Endodermal cell (in vitro differentiated cells): ENCODE data around the gene ALCAM. TPM values are rescaled to one million over a fixed set of nuclear protein-coding genes. Genes with fewer than 3 reads are reported as not detected.

Experiments
- DNase-seq: peaks from one replicate; pipeline ENCODE4 v3.0.0-alpha.2; 2017
- H3K27ac ChIP-seq: 2 replicates; pipeline ENCODE4 v1.5.1; 2013; ENCODE audit warnings: mild to moderate bottlenecking, low read depth, low read length, moderate library complexity
- H3K27me3 ChIP-seq: 2 replicates; pipeline ENCODE4 v1.6.1; 2013; ENCODE audit warnings: mild to moderate bottlenecking, low read length, moderate library complexity; ENCODE audit not compliant: insufficient read depth, control insufficient read depth, poor library complexity, severe bottlenecking
- H3K36me3 ChIP-seq: 2 replicates; pipeline ENCODE4 v1.7.0; 2013; ENCODE audit warnings: mild to moderate bottlenecking, low read length, moderate library complexity; ENCODE audit not compliant: control insufficient read depth, insufficient read depth
- H3K4me1 ChIP-seq: one replicate; pipeline ENCODE4 v1.7.0; 2013; ENCODE audit warnings: low read length; ENCODE audit not compliant: control insufficient read depth, insufficient read depth
- H3K4me3 ChIP-seq: 2 replicates; pipeline ENCODE4 v1.5.1; 2013; ENCODE audit warnings: mild to moderate bottlenecking, low read length, moderate library complexity
- H3K9ac ChIP-seq: 2 replicates; pipeline ENCODE4 v1.6.1; 2013; ENCODE audit warnings: mild to moderate bottlenecking, low read length, moderate library complexity; ENCODE audit not compliant: poor library complexity, severe bottlenecking; ENCODE audit errors: extremely low read depth
- H3K9me3 ChIP-seq: 2 replicates; pipeline ENCODE4 v1.6.1; 2013; ENCODE audit warnings: mild to moderate bottlenecking, low read length, moderate library complexity; ENCODE audit not compliant: control insufficient read depth
- H3K27ac Mint-ChIP-seq: 2 replicates; pipeline ENCODE4 v1.8.0; 2020; ENCODE audit warnings: mixed read lengths
- H3K27me3 Mint-ChIP-seq: 2 replicates; pipeline ENCODE4 v1.8.0; 2021; ENCODE audit warnings: mild to moderate bottlenecking, mixed read lengths; ENCODE audit not compliant: insufficient read depth
- H3K36me3 Mint-ChIP-seq: 2 replicates; pipeline ENCODE4 v1.8.0; 2020; ENCODE audit warnings: low read depth, mixed read lengths
- H3K4me1 Mint-ChIP-seq: 2 replicates; pipeline ENCODE4 v1.8.0; 2020; ENCODE audit warnings: mixed read lengths
- H3K4me3 Mint-ChIP-seq: 2 replicates; pipeline ENCODE4 v1.8.0; 2020; ENCODE audit warnings: mild to moderate bottlenecking, moderate library complexity, mixed read lengths
- H3K9me3 Mint-ChIP-seq: 2 replicates; pipeline ENCODE4 v1.8.0; 2020; ENCODE audit warnings: mild to moderate bottlenecking, mixed read lengths
- CTCF ChIP-seq: fragments of 200-600 bp; sonication (generic); conservative IDR thresholded peaks from 2 replicates; pipeline ENCODE4 v1.5.0; 2021; ENCODE audit warnings: antibody characterized with exemption, mild to moderate bottlenecking
- WGBS, 2 experiments: methylation state at CpG; one replicate each; pipeline versions ENCODE4 v1.1.5 to v1.1.7; 2013; ENCODE audit warnings: missing lambda C conversion rate in 2 of 2, mixed read lengths in 1 of 2; ENCODE audit not compliant: insufficient coverage in 1 of 2, insufficient read length in 1 of 2; 5-methylcytosine and 5-hydroxymethylcytosine counted together
- total RNA-seq, 2 donors: library from RNA; stranded (reverse); fragmentation: NEBNext Ultra II Directional in 1 of 2; extraction: Animal tissue kit (Norgen Biotek cat#: 25700) in 1 of 2; gene quantifications; 2 replicates in 1 of 2; 3 replicates in 1 of 2; pipeline ENCODE4 v1.2.1, GENCODE V29; 2021

The ALCAM gene
- total RNA-seq, 2 donors from 2014 or later = 19.3 to 36.5 TPM

DNA sequence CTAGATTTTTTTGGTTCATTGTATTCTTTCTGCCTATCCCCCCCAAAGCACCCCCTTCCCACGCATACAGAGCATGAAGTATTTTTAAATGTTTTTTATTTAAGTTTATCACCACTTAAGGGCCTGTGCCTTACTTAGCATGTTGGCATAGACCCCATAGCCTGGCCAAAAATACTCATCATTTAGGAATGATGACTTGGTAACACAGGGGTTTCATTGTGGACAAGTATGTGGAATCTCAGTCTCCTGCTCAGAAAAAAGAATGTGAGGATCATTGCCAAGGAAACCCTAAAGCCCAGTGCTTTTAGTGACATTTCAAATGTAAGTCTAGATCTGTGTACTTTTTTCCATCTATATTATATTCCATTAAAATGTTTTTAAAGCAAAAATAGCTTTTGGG is 146.3 kb downstream of the ALCAM start:
- no CpG with 5 or more reads among the region's 1 CpG for WGBS, 2 experiments
- H3K9me3 Mint-ChIP-seq = no peaks in the 10 kb centered on the region
- Histone ChIP-seq H3K36me3 (no peaks in the 10 kb centered on the region), H3K4me3 (no peak overlapping the region), H3K27ac (no peak overlapping the region), H3K9ac (no peak overlapping the region), H3K4me1 (peaks cover 4% of the 10 kb centered on the region), H3K9me3 (no peaks in the 10 kb centered on the region), H3K27me3 (no peaks in the 10 kb centered on the region)
- TF ChIP-seq CTCF = no peak
- H3K4me1 Mint-ChIP-seq = no peaks in the 10 kb centered on the region
- H3K36me3 Mint-ChIP-seq = no peaks in the 10 kb centered on the region
- no peak for DNase-seq
- no peak overlapping the region for H3K4me3 Mint-ChIP-seq
- H3K27ac Mint-ChIP-seq = no peak overlapping the region
- H3K27me3 Mint-ChIP-seq = peaks cover 3% of the 10 kb centered on the region

DNA sequence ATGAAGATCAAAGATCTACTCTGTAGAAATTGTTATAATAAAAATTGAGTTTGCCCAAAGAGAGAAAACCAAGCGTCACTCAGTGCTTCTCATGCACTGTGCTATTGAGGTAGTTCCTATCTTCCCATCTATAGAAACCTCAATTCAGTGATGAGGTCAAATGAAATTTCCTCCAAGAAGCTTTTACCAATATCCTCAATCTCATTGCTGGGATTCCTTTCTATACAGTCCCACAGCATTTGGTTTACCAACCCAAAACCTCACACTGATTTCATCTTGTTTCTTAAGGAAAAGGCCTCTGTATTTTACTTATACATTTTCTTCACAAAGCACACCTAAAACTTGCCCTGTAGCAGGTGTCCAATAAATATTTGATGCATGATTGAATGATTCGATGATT is 147.2 kb downstream of the ALCAM start:
- no peaks in the 10 kb centered on the region for H3K27me3 ChIP-seq
- no peaks in the 10 kb centered on the region for H3K36me3 ChIP-seq
- peaks cover 4% of the 10 kb centered on the region for H3K4me1 ChIP-seq
- Mint-ChIP-seq H3K4me1 (no peaks in the 10 kb centered on the region), H3K27ac (no peak overlapping the region), H3K9me3 (no peaks in the 10 kb centered on the region), H3K4me3 (no peak overlapping the region), H3K36me3 (no peaks in the 10 kb centered on the region), H3K27me3 (peaks cover 3% of the 10 kb centered on the region)
- H3K9me3 ChIP-seq = no peaks in the 10 kb centered on the region
- no peak overlapping the region for H3K4me3 ChIP-seq
- WGBS, 2 experiments = 87 to 100% methylated on average over 1 to 2 of the region's 2 CpGs
- no peak for TF ChIP-seq CTCF
- DNase-seq = no peak
- no peak overlapping the region for H3K27ac ChIP-seq
- H3K9ac ChIP-seq = no peak overlapping the region

DNA sequence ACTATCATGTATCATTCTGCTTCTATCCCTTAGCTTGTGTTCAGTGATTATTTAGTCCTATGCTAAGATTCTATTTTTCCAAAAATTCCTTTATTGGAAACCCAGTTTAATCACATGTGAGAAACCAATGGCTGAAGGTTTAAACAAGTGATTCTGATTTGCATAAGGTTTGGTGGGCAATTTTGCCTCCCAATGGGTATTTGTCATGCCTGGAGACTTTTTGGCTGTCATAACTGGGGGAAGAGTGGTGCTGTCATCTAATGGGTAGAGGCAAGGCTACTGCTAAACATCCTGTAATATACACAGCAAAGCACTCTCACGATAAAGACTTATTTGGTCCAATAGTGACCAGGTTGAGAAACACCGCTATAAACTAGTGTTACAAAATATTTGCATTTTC is 148.7 kb downstream of the ALCAM start:
- H3K4me1 Mint-ChIP-seq = no peaks in the 10 kb centered on the region
- no peaks in the 10 kb centered on the region for H3K36me3 Mint-ChIP-seq
- TF ChIP-seq CTCF = no peak
- H3K4me3 Mint-ChIP-seq = no peak overlapping the region
- Histone ChIP-seq H3K9me3 (no peaks in the 10 kb centered on the region), H3K9ac (no peak overlapping the region), H3K27ac (no peak overlapping the region), H3K27me3 (no peaks in the 10 kb centered on the region), H3K4me1 (peaks cover 4% of the 10 kb centered on the region), H3K4me3 (no peak overlapping the region), H3K36me3 (no peaks in the 10 kb centered on the region)
- H3K9me3 Mint-ChIP-seq = no peaks in the 10 kb centered on the region
- no peak overlapping the region for H3K27ac Mint-ChIP-seq
- peaks cover 3% of the 10 kb centered on the region for H3K27me3 Mint-ChIP-seq
- 96% methylated on average over 2 of the region's 2 CpGs; no CpG with 5 or more reads in 1 of the 2 experiments for WGBS, 2 experiments
- DNase-seq = no peak
